HepG2 (cell line): ENCODE data around the gene DBNDD2. TPM values are rescaled to one million over a fixed set of nuclear protein-coding genes. Genes with fewer than 3 reads are reported as not detected.

Experiments
- ATF5 ChIP-seq: sonication (generic); formaldehyde crosslinking; IDR thresholded peaks from 2 replicates; pipeline ENCODE4 v1.4.0; 2020; ENCODE audit warnings: mild to moderate bottlenecking, low read depth, missing genetic modification reagents
- EED ChIP-seq: sonication (generic); formaldehyde crosslinking; IDR thresholded peaks from 2 replicates; pipeline ENCODE4 v1.5.0; 2020; ENCODE audit warnings: mild to moderate bottlenecking, missing genetic modification reagents
- ELF4 ChIP-seq: sonication (generic); formaldehyde crosslinking; IDR thresholded peaks from 2 replicates; pipeline ENCODE4 v1.5.0; 2020; ENCODE audit warnings: missing genetic modification reagents, mild to moderate bottlenecking, moderate library complexity, borderline replicate concordance
- GATAD1 ChIP-seq: IDR thresholded peaks from 2 replicates; pipeline ENCODE4 v1.6.1; 2016; ENCODE audit warnings: missing genetic modification reagents, missing compliant biosample characterization
- GTF3A ChIP-seq: sonication (generic); formaldehyde crosslinking; conservative IDR thresholded peaks from 2 replicates; pipeline ENCODE4 v1.4.0; 2020; ENCODE audit warnings: mild to moderate bottlenecking, missing genetic modification reagents
- HES4 ChIP-seq: sonication (generic); formaldehyde crosslinking; IDR thresholded peaks from 2 replicates; pipeline ENCODE4 v1.9.0; 2021; ENCODE audit warnings: mild to moderate bottlenecking, missing genetic modification reagents, borderline replicate concordance
- ONECUT2 ChIP-seq: sonication (generic); formaldehyde crosslinking; IDR thresholded peaks from 2 replicates; pipeline ENCODE4 v1.4.0; 2020; ENCODE audit warnings: missing genetic modification reagents
- PAF1 ChIP-seq: IDR thresholded peaks from 2 replicates; pipeline ENCODE4 v1.6.1; 2016; ENCODE audit warnings: missing genetic modification reagents, missing compliant biosample characterization
- RBM22 ChIP-seq: fragments of 200-400 bp; formaldehyde crosslinking; optimal IDR thresholded peaks from 2 replicates; pipeline ENCODE3; 2017; ENCODE audit warnings: mild to moderate bottlenecking, low read length, moderate library complexity
- SNAPC2 ChIP-seq: sonication (generic); formaldehyde crosslinking; IDR thresholded peaks from 2 replicates; pipeline ENCODE4 v1.8.1; 2022; ENCODE audit warnings: mild to moderate bottlenecking, missing genetic modification reagents
- TAF1 ChIP-seq: sonication (generic); formaldehyde crosslinking; IDR thresholded peaks from 2 replicates; pipeline ENCODE4 v1.4.0; 2020; ENCODE audit warnings: missing genetic modification reagents
- ZNF367 ChIP-seq: sonication (generic); formaldehyde crosslinking; IDR thresholded peaks from 2 replicates; pipeline ENCODE4 v1.4.0; 2020; ENCODE audit warnings: missing genetic modification reagents, borderline replicate concordance
- ZNF564 ChIP-seq: sonication (generic); formaldehyde crosslinking; IDR thresholded peaks from 2 replicates; pipeline ENCODE4 v1.8.1; 2023; ENCODE audit warnings: mild to moderate bottlenecking, missing genetic modification reagents
- ZNF570 ChIP-seq: sonication (generic); formaldehyde crosslinking; IDR thresholded peaks from 2 replicates; pipeline ENCODE4 v1.4.0; 2020; ENCODE audit warnings: mild to moderate bottlenecking, missing genetic modification reagents, borderline replicate concordance
- ZNF589 ChIP-seq: sonication (generic); formaldehyde crosslinking; conservative IDR thresholded peaks from 2 replicates; pipeline ENCODE4 v1.8.0; 2022; ENCODE audit warnings: mild to moderate bottlenecking, moderate library complexity, missing genetic modification reagents
- ZNF709 ChIP-seq: sonication (generic); formaldehyde crosslinking; IDR thresholded peaks from 2 replicates; pipeline ENCODE4 v1.5.0; 2020; ENCODE audit warnings: mild to moderate bottlenecking, missing genetic modification reagents
- ZNF720 ChIP-seq: sonication (generic); formaldehyde crosslinking; IDR thresholded peaks from 2 replicates; pipeline ENCODE4 v1.4.0; 2020; ENCODE audit warnings: missing genetic modification reagents
- ZNF749 ChIP-seq: sonication (generic); formaldehyde crosslinking; IDR thresholded peaks from 2 replicates; pipeline ENCODE4 v1.8.0; 2022; ENCODE audit warnings: mild to moderate bottlenecking, missing genetic modification reagents, moderate library complexity, borderline replicate concordance
- ZNF782 ChIP-seq: sonication (generic); formaldehyde crosslinking; IDR thresholded peaks from 2 replicates; pipeline ENCODE4 v1.4.0; 2020; ENCODE audit warnings: missing genetic modification reagents, mild to moderate bottlenecking, borderline replicate concordance
- ZNF788 ChIP-seq: sonication (generic); formaldehyde crosslinking; IDR thresholded peaks from 2 replicates; pipeline ENCODE4 v1.5.0; 2020; ENCODE audit warnings: mild to moderate bottlenecking, missing genetic modification reagents, borderline replicate concordance
- ZNF839 ChIP-seq: sonication (generic); formaldehyde crosslinking; IDR thresholded peaks from 2 replicates; pipeline ENCODE4 v1.4.0; 2020; ENCODE audit warnings: missing genetic modification reagents, mild to moderate bottlenecking, borderline replicate concordance
- polyA plus RNA-seq, 8 experiments: library from polyadenylated mRNA; depleted of rRNA in 3 of 8; stranded (reverse) in 7 of 8; unstranded in 1 of 8; fragments of >200 nt; fragmentation: Illumina TruSeq in 4 of 8; extraction: Trizol in 4 of 8; gene quantifications; 2 replicates each; pipeline versions ENCODE4 v1.2.1 to v1.2.3, GENCODE V29; 2011 to 2016; ENCODE audit warnings: low read depth in 4 of 8, missing spikeins in 1 of 8, mixed read lengths in 1 of 8; ENCODE audit not compliant: insufficient read depth in 1 of 8
- total RNA-seq, 5 experiments: library from RNA; depleted of rRNA; stranded (reverse); fragments of >200 nt; fragmentation: Illumina TruSeq; extraction: Trizol; gene quantifications; 2 replicates each; pipeline ENCODE4 v1.2.3, GENCODE V29; 2016; ENCODE audit warnings: low read depth in 1 of 5
- TF ChIP-seq, protein P1 (sequence below): sonication (generic); formaldehyde crosslinking; IDR thresholded peaks from 2 replicates; pipeline ENCODE4 v1.4.0; 2020; ENCODE audit warnings: missing genetic modification reagents
- TF ChIP-seq, protein P2 (sequence below): sonication (generic); formaldehyde crosslinking; IDR thresholded peaks from 2 replicates; pipeline ENCODE4 v1.4.0; 2020; ENCODE audit warnings: missing genetic modification reagents
- TF ChIP-seq, protein P3 (sequence below): sonication (generic); formaldehyde crosslinking; IDR thresholded peaks from 2 replicates; pipeline ENCODE4 v1.4.0; 2020; ENCODE audit warnings: missing genetic modification reagents, mild to moderate bottlenecking, borderline replicate concordance

The DBNDD2 gene
- total and polyA plus RNA-seq, 2 of the 13 experiments (the other 11 are each of a cell fraction or from before 2014, with no cell fraction given), result 16.7 to 47.6 TPM

DNA sequence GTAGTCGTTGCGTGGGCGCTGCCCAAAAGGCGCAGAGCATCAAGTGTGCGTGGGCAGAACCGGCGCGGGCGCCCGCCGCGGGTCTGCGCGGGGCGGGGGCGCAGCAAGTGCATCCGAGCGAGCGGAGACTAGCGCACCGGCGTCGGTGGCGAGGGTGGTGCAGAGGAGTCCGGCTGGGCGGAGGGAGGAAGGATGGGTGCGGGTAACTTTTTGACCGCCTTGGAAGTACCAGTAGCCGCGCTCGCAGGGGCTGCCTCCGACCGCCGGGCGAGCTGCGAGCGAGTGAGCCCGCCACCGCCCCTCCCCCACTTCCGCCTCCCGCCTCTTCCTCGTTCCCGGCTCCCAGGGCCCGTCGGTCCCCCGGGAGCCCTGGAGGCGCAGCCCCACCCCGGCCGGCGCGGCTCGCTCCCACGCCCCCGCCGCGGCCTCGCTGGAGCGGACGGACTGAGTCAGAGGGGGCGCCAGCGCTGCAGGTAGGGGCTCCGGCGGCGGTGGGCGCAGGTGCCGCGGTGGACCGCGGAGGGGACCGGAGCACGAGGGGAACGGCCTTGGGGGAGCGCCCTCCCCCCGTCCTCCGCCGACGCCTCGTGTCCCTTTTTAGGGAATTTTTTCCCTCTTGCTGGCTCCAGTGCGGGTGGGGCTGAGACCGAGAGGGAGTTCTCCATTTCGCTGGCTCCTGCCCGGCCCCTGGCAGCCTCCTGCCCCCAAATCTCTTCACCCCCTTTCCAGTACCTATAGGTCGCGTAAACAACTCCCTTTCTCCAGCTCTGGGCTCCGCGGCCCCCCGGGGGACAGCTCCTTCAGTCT lies 1.6 kb upstream of the DBNDD2 start (continued):
- TF ChIP-seq ZNF367 (CRISPR knock-in tag) (no peak), ZNF570 (no peak), SNAPC2 (no peak), EED (CRISPR knock-in tag) (peak; percentile 26; the same call in 1 of the 2 replicates), ZNF839 (CRISPR knock-in tag) (peak; percentile 12; the same call in 1 of the 2 replicates), TAF1 (CRISPR knock-in tag) (peak; percentile 81), ELF4 (CRISPR knock-in tag) (0 out of 2 replicates have a peak, but pooled peaks have one; percentile 52), ZNF564 (CRISPR knock-in tag) (peak; percentile 76), ZNF720 (CRISPR knock-in tag) (no peak), HES4 (0 out of 2 replicates have a peak, but pooled peaks have one; percentile 61), ONECUT2 (CRISPR knock-in tag) (no peak), ZNF782 (CRISPR knock-in tag) (no peak; the same call in 1 of the 2 replicates), ZNF749 (CRISPR knock-in tag) (0 out of 2 replicates have a peak, but pooled peaks have one; percentile 23), RBM22 (no peak), ZNF709 (CRISPR knock-in tag) (0 out of 2 replicates have a peak, but pooled peaks have one; percentile 72), GTF3A (CRISPR knock-in tag) (no peak), ZNF788 (peak; percentile 17; the same call in 1 of the 2 replicates), ATF5 (no peak), ZNF589 (CRISPR knock-in tag) (peak; percentile 81; the same call in 1 of the 2 replicates), PAF1 (CRISPR knock-in tag) (no peak), GATAD1 (no peak)
- TF ChIP-seq, protein P1, sequence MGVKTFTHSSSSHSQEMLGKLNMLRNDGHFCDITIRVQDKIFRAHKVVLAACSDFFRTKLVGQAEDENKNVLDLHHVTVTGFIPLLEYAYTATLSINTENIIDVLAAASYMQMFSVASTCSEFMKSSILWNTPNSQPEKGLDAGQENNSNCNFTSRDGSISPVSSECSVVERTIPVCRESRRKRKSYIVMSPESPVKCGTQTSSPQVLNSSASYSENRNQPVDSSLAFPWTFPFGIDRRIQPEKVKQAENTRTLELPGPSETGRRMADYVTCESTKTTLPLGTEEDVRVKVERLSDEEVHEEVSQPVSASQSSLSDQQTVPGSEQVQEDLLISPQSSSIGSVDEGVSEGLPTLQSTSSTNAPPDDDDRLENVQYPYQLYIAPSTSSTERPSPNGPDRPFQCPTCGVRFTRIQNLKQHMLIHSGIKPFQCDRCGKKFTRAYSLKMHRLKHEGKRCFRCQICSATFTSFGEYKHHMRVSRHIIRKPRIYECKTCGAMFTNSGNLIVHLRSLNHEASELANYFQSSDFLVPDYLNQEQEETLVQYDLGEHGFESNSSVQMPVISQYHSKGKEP (CRISPR knock-in tag), result no peak
- TF ChIP-seq, protein P2, sequence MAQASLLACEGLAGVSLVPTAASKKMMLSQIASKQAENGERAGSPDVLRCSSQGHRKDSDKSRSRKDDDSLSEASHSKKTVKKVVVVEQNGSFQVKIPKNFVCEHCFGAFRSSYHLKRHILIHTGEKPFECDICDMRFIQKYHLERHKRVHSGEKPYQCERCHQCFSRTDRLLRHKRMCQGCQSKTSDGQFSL (CRISPR knock-in tag), result 0 out of 2 replicates have a peak, but pooled peaks have one; percentile 58
- TF ChIP-seq, protein P3, sequence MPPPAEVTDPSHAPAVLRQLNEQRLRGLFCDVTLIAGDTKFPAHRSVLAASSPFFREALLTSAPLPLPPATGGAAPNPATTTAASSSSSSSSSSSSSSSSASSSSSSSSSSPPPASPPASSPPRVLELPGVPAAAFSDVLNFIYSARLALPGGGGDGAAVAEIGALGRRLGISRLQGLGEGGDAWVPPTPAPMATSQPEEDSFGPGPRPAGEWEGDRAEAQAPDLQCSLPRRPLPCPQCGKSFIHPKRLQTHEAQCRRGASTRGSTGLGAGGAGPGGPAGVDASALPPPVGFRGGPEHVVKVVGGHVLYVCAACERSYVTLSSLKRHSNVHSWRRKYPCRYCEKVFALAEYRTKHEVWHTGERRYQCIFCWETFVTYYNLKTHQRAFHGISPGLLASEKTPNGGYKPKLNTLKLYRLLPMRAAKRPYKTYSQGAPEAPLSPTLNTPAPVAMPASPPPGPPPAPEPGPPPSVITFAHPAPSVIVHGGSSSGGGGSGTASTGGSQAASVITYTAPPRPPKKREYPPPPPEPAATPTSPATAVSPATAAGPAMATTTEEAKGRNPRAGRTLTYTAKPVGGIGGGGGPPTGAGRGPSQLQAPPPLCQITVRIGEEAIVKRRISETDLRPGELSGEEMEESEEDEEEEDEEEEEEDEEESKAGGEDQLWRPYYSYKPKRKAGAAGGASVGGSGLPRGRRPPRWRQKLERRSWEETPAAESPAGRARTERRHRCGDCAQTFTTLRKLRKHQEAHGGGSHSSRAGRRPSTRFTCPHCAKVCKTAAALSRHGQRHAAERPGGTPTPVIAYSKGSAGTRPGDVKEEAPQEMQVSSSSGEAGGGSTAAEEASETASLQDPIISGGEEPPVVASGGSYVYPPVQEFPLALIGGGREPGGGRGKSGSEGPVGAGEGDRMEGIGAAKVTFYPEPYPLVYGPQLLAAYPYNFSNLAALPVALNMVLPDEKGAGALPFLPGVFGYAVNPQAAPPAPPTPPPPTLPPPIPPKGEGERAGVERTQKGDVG (CRISPR knock-in tag), result peak; percentile 7; the same call in 1 of the 2 replicates
